Peyer's patch (tissue), 4 donors: ENCODE data around the gene ZER1.

Experiments
- CTCF ChIP-seq, 6 experiments: fragments of 450-650 bp in 4 of 6; fragments of 200-600 bp in 2 of 6; sonication (generic) in 1 of 6; IDR thresholded peaks; one replicate each; pipeline ENCODE4 v1.5.1; 2017 to 2019; ENCODE audit warnings: antibody characterized with exemption in 6 of 6, mild to moderate bottlenecking in 3 of 6, moderate library complexity in 1 of 6
- POLR2A ChIP-seq, 2 donors: fragments of 450-650 bp; IDR thresholded peaks; one replicate each; pipeline ENCODE4 v1.5.1; 2017; ENCODE audit warnings: antibody characterized with exemption in 2 of 2, mild to moderate bottlenecking in 2 of 2, moderate library complexity in 2 of 2

- TF ChIP-seq CTCF (IDR thresholded peaks at IDR 0.05) (no peak), POLR2A (IDR thresholded peaks at IDR 0.05) (no peak)
Observed at GRCh38 chr9:128683340-128684064, 88.2 kb downstream of the ZER1 start.
